SK-N-SH (cell line): Measurements from ENCODE around the gene IL10RA.

ENCODE experiments used
- CHD2 ChIP-seq: fragments of 150-350 bp; IDR thresholded peaks from 2 replicates; pipeline ENCODE4 v1.6.1; 2018; ENCODE audit warnings: low read length; ENCODE audit not compliant: partially characterized antibody
- CTCF ChIP-seq: fragments of 200-600 bp; sonication (generic); IDR thresholded peaks from 2 replicates; pipeline ENCODE4 v1.6.1; 2017; ENCODE audit warnings: antibody characterized with exemption, mild to moderate bottlenecking, moderate library complexity
- FOXJ3 ChIP-seq: sonication (generic); formaldehyde crosslinking; IDR thresholded peaks from 2 replicates; pipeline ENCODE4 v1.5.1; 2020; ENCODE audit warnings: mild to moderate bottlenecking, missing genetic modification reagents
- IRF3 ChIP-seq: fragments of 150-350 bp; IDR thresholded peaks from 2 replicates; pipeline ENCODE4 v1.6.1; 2016; ENCODE audit warnings: mild to moderate bottlenecking, low read depth, low read length
- JUND ChIP-seq: IDR thresholded peaks from 2 replicates; pipeline ENCODE4 v1.4.0; 2012
- POLR2AphosphoS5 ChIP-seq: IDR thresholded peaks from 2 replicates; pipeline ENCODE4 v1.6.1; 2012; ENCODE audit warnings: low read depth, low read length
- RAD21 ChIP-seq: IDR thresholded peaks from 2 replicates; pipeline ENCODE4 v1.6.1; 2012; ENCODE audit warnings: mild to moderate bottlenecking, low read length
- SIN3A ChIP-seq: IDR thresholded peaks from 2 replicates; pipeline ENCODE4 v1.6.1; 2012; ENCODE audit warnings: low read depth, mild to moderate bottlenecking, low read length, moderate library complexity, borderline replicate concordance
- SMC3 ChIP-seq: IDR thresholded peaks from 2 replicates; pipeline ENCODE4 v1.6.1; 2012; ENCODE audit warnings: low read depth, low read length, improper control_type of control experiment
- TAF1 ChIP-seq: IDR thresholded peaks from 2 replicates; pipeline ENCODE4 v1.6.1; 2012; ENCODE audit warnings: low read depth, mild to moderate bottlenecking, low read length, moderate library complexity, borderline replicate concordance
- TEAD4 ChIP-seq: IDR thresholded peaks from 2 replicates; pipeline ENCODE4 v1.4.0; 2012; ENCODE audit warnings: mild to moderate bottlenecking, borderline replicate concordance; ENCODE audit not compliant: insufficient read depth
- YY1 ChIP-seq: IDR thresholded peaks from 2 replicates; pipeline ENCODE4 v1.4.0; 2012; ENCODE audit warnings: low read depth, mild to moderate bottlenecking
- TF ChIP-seq, protein P1 (sequence below): fragments of 150-350 bp; IDR thresholded peaks from 2 replicates; pipeline ENCODE4 v1.6.1; 2017; ENCODE audit warnings: antibody characterized with exemption, low read length, low read depth, borderline replicate concordance
- TF ChIP-seq, protein P2 (sequence below): IDR thresholded peaks from 2 replicates; pipeline ENCODE4 v1.4.0; 2012; ENCODE audit warnings: low read depth, borderline replicate concordance

DNA sequence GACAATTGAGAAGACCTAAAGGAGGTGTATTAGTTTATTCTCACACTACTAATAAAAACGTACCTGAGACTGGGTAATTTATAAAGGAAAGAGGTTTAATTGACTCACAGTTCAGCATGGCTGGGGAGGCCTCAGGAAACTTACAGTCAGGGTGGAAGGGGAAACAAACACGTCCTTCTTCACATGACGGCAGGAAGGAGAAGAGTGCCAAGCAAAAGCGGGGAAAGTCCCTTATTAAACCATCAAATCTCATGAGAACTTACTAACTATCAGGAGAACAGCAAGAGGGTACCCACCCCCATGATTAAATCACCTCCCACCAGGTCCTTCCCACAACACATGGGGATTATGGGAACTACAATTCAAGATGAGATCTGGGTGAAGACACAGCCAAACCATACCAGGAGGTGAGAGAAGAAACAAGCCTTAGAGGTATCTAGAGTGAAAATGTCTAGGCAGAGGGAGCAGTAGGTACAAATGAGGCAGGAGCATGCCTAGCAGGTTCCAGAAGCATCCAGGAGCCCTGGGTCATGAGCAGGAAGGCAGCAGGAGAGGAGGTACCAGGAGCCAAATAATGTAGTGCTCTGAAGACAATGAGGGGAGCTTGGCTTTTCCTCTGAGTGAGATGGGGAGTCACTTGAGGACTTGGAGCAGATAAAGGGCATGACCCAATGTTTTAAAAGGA is 31.6 kb downstream of the IL10RA start:
- TF ChIP-seq CTCF = no peak
- TF ChIP-seq TAF1 = no peak
- no peak for TF ChIP-seq CHD2
- no peak for TF ChIP-seq POLR2AphosphoS5
- TF ChIP-seq JUND = no peak
- no peak for TF ChIP-seq FOXJ3 (CRISPR knock-in tag)
- no peak for TF ChIP-seq SMC3
- TF ChIP-seq, protein P1, sequence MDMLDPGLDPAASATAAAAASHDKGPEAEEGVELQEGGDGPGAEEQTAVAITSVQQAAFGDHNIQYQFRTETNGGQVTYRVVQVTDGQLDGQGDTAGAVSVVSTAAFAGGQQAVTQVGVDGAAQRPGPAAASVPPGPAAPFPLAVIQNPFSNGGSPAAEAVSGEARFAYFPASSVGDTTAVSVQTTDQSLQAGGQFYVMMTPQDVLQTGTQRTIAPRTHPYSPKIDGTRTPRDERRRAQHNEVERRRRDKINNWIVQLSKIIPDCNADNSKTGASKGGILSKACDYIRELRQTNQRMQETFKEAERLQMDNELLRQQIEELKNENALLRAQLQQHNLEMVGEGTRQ = no peak
- TF ChIP-seq TEAD4 = no peak
- no peak for TF ChIP-seq IRF3
- TF ChIP-seq RAD21 = no peak
- TF ChIP-seq SIN3A = no peak
- TF ChIP-seq, protein P2, sequence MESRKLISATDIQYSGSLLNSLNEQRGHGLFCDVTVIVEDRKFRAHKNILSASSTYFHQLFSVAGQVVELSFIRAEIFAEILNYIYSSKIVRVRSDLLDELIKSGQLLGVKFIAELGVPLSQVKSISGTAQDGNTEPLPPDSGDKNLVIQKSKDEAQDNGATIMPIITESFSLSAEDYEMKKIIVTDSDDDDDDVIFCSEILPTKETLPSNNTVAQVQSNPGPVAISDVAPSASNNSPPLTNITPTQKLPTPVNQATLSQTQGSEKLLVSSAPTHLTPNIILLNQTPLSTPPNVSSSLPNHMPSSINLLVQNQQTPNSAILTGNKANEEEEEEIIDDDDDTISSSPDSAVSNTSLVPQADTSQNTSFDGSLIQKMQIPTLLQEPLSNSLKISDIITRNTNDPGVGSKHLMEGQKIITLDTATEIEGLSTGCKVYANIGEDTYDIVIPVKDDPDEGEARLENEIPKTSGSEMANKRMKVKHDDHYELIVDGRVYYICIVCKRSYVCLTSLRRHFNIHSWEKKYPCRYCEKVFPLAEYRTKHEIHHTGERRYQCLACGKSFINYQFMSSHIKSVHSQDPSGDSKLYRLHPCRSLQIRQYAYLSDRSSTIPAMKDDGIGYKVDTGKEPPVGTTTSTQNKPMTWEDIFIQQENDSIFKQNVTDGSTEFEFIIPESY = no peak
- TF ChIP-seq YY1 = no peak
